ENCODE data around the gene CSMD2.

Gene CSMD2

DNA sequence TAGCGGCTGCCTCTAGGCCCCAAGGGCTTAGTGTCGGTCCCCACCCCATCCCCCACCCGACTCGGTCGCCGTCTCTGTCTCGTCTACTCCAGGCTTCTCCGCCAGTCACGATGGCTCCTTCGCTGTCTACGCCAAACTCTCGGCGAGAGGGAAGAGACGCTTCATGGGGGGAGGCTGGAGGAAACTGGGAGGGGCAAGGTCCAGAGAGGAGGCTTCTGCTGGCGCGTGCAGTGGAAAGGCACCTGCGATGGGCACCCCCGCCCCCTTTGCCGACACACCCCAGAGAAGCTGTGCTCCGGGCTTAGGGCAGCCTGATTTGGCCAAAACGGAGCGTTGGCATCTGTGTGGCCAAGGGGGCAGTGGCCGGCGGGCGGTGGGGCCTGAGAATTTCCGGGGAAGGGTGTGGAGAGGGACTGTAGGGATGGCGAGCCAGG, 1.2 kb upstream of the CSMD2 start:
- no peak for TF ChIP-seq ZFP3 (CRISPR knock-in tag; IDR thresholded peaks at IDR 0.05)
- no peak for TF ChIP-seq POU6F1 (CRISPR knock-in tag; IDR thresholded peaks at IDR 0.05; ENCODE audit: borderline replicate concordance, low read depth)
- TF ChIP-seq ZC3H10 (CRISPR knock-in tag; IDR thresholded peaks at IDR 0.05), result no peak
- no peak for TF ChIP-seq BACH2 (CRISPR knock-in tag; IDR thresholded peaks at IDR 0.05; ENCODE audit: borderline replicate concordance)
- no peak for TF ChIP-seq ZFP30 (CRISPR knock-in tag; IDR thresholded peaks at IDR 0.05)
- no peak for TF ChIP-seq TCF4 (CRISPR knock-in tag; IDR thresholded peaks at IDR 0.05; ENCODE audit: borderline replicate concordance)
- TF ChIP-seq ISL1 (CRISPR knock-in tag; IDR thresholded peaks at IDR 0.05), result no peak
- TF ChIP-seq PPARA (CRISPR knock-in tag; IDR thresholded peaks at IDR 0.05; ENCODE audit: borderline replicate concordance), result no peak
- TF ChIP-seq, protein P1, sequence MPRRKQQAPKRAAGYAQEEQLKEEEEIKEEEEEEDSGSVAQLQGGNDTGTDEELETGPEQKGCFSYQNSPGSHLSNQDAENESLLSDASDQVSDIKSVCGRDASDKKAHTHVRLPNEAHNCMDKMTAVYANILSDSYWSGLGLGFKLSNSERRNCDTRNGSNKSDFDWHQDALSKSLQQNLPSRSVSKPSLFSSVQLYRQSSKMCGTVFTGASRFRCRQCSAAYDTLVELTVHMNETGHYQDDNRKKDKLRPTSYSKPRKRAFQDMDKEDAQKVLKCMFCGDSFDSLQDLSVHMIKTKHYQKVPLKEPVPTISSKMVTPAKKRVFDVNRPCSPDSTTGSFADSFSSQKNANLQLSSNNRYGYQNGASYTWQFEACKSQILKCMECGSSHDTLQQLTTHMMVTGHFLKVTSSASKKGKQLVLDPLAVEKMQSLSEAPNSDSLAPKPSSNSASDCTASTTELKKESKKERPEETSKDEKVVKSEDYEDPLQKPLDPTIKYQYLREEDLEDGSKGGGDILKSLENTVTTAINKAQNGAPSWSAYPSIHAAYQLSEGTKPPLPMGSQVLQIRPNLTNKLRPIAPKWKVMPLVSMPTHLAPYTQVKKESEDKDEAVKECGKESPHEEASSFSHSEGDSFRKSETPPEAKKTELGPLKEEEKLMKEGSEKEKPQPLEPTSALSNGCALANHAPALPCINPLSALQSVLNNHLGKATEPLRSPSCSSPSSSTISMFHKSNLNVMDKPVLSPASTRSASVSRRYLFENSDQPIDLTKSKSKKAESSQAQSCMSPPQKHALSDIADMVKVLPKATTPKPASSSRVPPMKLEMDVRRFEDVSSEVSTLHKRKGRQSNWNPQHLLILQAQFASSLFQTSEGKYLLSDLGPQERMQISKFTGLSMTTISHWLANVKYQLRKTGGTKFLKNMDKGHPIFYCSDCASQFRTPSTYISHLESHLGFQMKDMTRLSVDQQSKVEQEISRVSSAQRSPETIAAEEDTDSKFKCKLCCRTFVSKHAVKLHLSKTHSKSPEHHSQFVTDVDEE (CRISPR knock-in tag; IDR thresholded peaks at IDR 0.05), result no peak
- no peak for TF ChIP-seq GLIS3 (CRISPR knock-in tag; IDR thresholded peaks at IDR 0.05)
- TF ChIP-seq CSDC2 (CRISPR knock-in tag; IDR thresholded peaks at IDR 0.05), result no peak
- no peak for TF ChIP-seq CSRNP3 (CRISPR knock-in tag; IDR thresholded peaks at IDR 0.05)
- no peak for TF ChIP-seq ZNF565 (CRISPR knock-in tag; conservative IDR thresholded peaks at IDR 0.05; ENCODE audit: low read depth)
- ATAC-seq, result no peak

- TF ChIP-seq BACH2 (CRISPR knock-in tag; IDR thresholded peaks at IDR 0.05; ENCODE audit: borderline replicate concordance), result no peak
- no peak for TF ChIP-seq TOX (CRISPR knock-in tag; IDR thresholded peaks at IDR 0.05; ENCODE audit: borderline replicate concordance)
- TF ChIP-seq ZFP30 (CRISPR knock-in tag; IDR thresholded peaks at IDR 0.05), result no peak
- no peak for TF ChIP-seq ZFP3 (CRISPR knock-in tag; IDR thresholded peaks at IDR 0.05)
- TF ChIP-seq ARNTL (CRISPR knock-in tag; IDR thresholded peaks at IDR 0.05; ENCODE audit: borderline replicate concordance, low read depth), result no peak
- TF ChIP-seq, protein P1 (CRISPR knock-in tag; IDR thresholded peaks at IDR 0.05), result no peak
- no peak for TF ChIP-seq PATZ1 (CRISPR knock-in tag; IDR thresholded peaks at IDR 0.05; ENCODE audit: borderline replicate concordance)
- ATAC-seq, result no peak
Measured at GRCh38 chr1:34165422-34165921, 442 bp upstream of the CSMD2 start.

DNA sequence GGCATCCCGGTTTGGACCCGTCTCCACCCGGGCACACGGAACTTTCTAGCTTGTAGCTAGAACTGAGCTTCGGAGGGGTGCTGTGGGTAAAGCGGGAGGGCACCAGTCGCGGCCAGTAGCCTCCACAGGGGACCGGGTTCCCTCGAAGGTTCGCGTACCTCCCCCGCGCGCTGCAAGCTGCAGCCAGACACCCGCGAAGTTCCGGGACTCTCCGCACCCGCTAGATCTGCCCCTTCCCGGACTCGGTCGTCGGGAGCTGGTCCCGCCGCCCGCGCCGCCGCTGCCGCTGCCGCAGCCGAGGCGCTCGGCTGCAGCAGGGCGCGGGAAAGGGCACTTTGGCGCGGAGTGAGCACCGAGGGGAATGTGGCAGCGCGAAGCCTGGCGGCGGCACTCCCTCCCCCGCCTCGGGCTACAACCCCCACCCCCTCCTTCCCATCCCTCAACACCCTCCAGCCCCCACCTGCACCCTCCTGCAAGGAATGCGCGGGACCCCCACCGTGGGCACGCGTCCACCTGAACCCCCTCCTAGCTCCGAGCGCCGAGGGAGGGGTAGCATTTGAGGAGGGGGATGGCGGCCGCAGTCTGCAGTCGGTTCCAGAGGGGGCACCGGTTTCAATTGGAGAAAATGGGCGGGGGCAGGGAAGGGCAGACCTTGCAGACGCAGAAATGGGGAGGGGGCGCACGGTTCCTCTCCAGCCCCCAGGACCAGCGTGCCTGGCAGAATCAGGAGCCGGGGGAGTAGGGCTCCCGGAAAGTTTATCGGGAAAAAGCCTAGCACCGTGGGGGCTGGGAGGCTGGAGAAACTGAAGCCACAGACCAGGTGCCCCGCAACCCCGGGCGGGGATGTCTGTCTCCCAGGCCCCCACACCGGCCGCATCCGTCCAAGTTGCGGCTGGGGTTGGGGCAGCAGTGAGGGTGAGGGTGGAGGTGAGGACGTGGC, 968 bp downstream of the CSMD2 start:
- ATAC-seq, result peak; percentile 31; the same call in 2 of the 3 replicates
- TF ChIP-seq CSDC2 (CRISPR knock-in tag; IDR thresholded peaks at IDR 0.05) (no peak), OSR1 (CRISPR knock-in tag; IDR thresholded peaks at IDR 0.05) (no peak), ZNF8 (CRISPR knock-in tag; IDR thresholded peaks at IDR 0.05) (no peak), TCF4 (CRISPR knock-in tag; IDR thresholded peaks at IDR 0.05; ENCODE audit: borderline replicate concordance) (no peak), RARB (CRISPR knock-in tag; IDR thresholded peaks at IDR 0.05) (no peak), TOX (CRISPR knock-in tag; IDR thresholded peaks at IDR 0.05; ENCODE audit: borderline replicate concordance) (no peak), ARNTL (CRISPR knock-in tag; IDR thresholded peaks at IDR 0.05; ENCODE audit: borderline replicate concordance, low read depth) (no peak), ZC3H10 (CRISPR knock-in tag; IDR thresholded peaks at IDR 0.05) (no peak), PATZ1 (CRISPR knock-in tag; IDR thresholded peaks at IDR 0.05; ENCODE audit: borderline replicate concordance) (no peak), SNAI2 (CRISPR knock-in tag; IDR thresholded peaks at IDR 0.05) (no peak), PPARA (CRISPR knock-in tag; IDR thresholded peaks at IDR 0.05; ENCODE audit: borderline replicate concordance) (no peak), GLIS3 (CRISPR knock-in tag; IDR thresholded peaks at IDR 0.05) (no peak), CREB5 (CRISPR knock-in tag; IDR thresholded peaks at IDR 0.05; ENCODE audit: low read depth) (no peak)

Measured in SK-N-SH treated with all-trans-retinoic acid at 6 μM for 48 hours (cell line).